Spleen (tissue), 11 donors: ENCODE data around the gene CLEC16A. TPM values are rescaled to one million over a fixed set of nuclear protein-coding genes. Genes with fewer than 3 reads are reported as not detected.
A peak's percentile ranks its signal among the peaks of the same experiment; 100 is the strongest.

Experiments
- DNase-seq: peaks from one replicate; pipeline ENCODE4 v3.0.0-alpha.2; 2020
- H3K27ac ChIP-seq, 8 donors: fragments of 200-600 bp; sonication (generic) in 7 of 8; 1 replicate in 4 of 8; 2 replicates in 4 of 8; pipeline versions ENCODE4 v1.5.0 to v1.8.0; 2016 to 2021; ENCODE audit warnings: inconsistent platforms in 4 of 8, mild to moderate bottlenecking in 4 of 8, moderate library complexity in 1 of 8
- H3K27me3 ChIP-seq, 7 donors: fragments of 200-600 bp; sonication (generic) in 6 of 7; replicated peaks in 1 of 7; 1 replicate in 4 of 7; 2 replicates in 3 of 7; pipeline versions ENCODE4 v1.5.0 to v1.8.0; 2016 to 2021; ENCODE audit warnings: inconsistent platforms in 3 of 7, mild to moderate bottlenecking in 1 of 7
- H3K36me3 ChIP-seq, 6 donors: fragments of 200-600 bp; sonication (generic) in 5 of 6; 1 replicate in 4 of 6; 2 replicates in 2 of 6; pipeline versions ENCODE4 v1.5.0 to v1.8.0; 2016 to 2021; ENCODE audit warnings: inconsistent platforms in 2 of 6
- H3K4me1 ChIP-seq, 6 donors: fragments of 200-600 bp; sonication (generic) in 5 of 6; 1 replicate in 3 of 6; 2 replicates in 3 of 6; pipeline versions ENCODE4 v1.5.0 to v1.8.0; 2016 to 2021; ENCODE audit warnings: inconsistent platforms in 3 of 6
- H3K4me3 ChIP-seq, 8 donors: fragments of 200-600 bp; sonication (generic) in 7 of 8; 1 replicate in 4 of 8; 2 replicates in 4 of 8; pipeline versions ENCODE4 v1.5.0 to v1.8.0; 2016 to 2021; ENCODE audit warnings: inconsistent platforms in 4 of 8, mild to moderate bottlenecking in 4 of 8, moderate library complexity in 2 of 8
- H3K9me3 ChIP-seq, 8 donors: fragments of 200-600 bp; sonication (generic) in 7 of 8; 1 replicate in 4 of 8; 2 replicates in 4 of 8; pipeline versions ENCODE4 v1.5.0 to v1.8.0; 2016 to 2021; ENCODE audit warnings: inconsistent platforms in 4 of 8
- CTCF ChIP-seq, 11 experiments: fragments of 200-600 bp in 7 of 11; fragments of 450-650 bp in 4 of 11; sonication (generic) in 4 of 11; IDR thresholded peaks in 8 of 11; conservative IDR thresholded peaks in 3 of 11; 1 replicate in 7 of 11; 2 replicates in 4 of 11; pipeline versions ENCODE4 v1.4.0 to v1.8.0; 2016 to 2021; ENCODE audit warnings: antibody characterized with exemption in 11 of 11, inconsistent platforms in 4 of 11, mild to moderate bottlenecking in 1 of 11
- POLR2A ChIP-seq, 3 donors: fragments of 450-650 bp; IDR thresholded peaks; one replicate each; pipeline ENCODE4 v1.5.1; 2017; ENCODE audit warnings: antibody characterized with exemption in 3 of 3, mild to moderate bottlenecking in 1 of 3
- POLR2AphosphoS5 ChIP-seq, 3 donors: sonication (generic); formaldehyde crosslinking; IDR thresholded peaks; one replicate each; pipeline ENCODE4 v1.5.1; 2017; ENCODE audit warnings: antibody characterized with exemption in 3 of 3
- WGBS, 5 donors: extraction: QIAGEN DNeasy Blood & Tissue Kit in 3 of 5; methylation state at CpG; one replicate each; pipeline versions ENCODE4 v1.1.5 to v1.1.7; 2013 to 2018; 5-methylcytosine and 5-hydroxymethylcytosine counted together
- intact Hi-C: fragments of 100-400 bp; cut with DNase I; formaldehyde crosslinking; loops from one replicate; pipeline ENCODE4 v1.15.0; 2023; ENCODE audit warnings: low total_unique reads
- polyA plus RNA-seq, 3 donors: library from polyadenylated mRNA; stranded (reverse); fragments of 200-250 nt; gene quantifications; one replicate each; pipeline ENCODE4 v1.2.1, GENCODE V29; 2013
- total RNA-seq, 7 donors: library from RNA; depleted of rRNA in 3 of 7; stranded (reverse); fragments of >200 nt in 3 of 7; fragmentation: NEBNext Ultra II Directional in 4 of 7; extraction: Animal tissue kit (Norgen Biotek cat#: 25700) in 4 of 7; gene quantifications; one replicate each; pipeline versions ENCODE4 v1.1.0 to v1.2.1, GENCODE V29; 2016 to 2021
- donor health status: healthy with polysubstance abuse.
- donor health status: DM: no; HTN: no; CAD: no; lungs with moderate emphysema.
- donor health status: DM: no; HTN: no; CAD: no.
- donor health status: Bipolar disorder and iron deficiency.
- donor health status: healthy.
- donor health status: DM: no; HTN: no; CAD: no.
- donor health status: DM: yes; HTN: yes; CAD: no.

Gene CLEC16A
- total and polyA plus RNA-seq, 10 donors: 7.3 to 54.6 (median 35.1) TPM

- TF ChIP-seq POLR2AphosphoS5 (IDR thresholded peaks at IDR 0.05) (peak in 1 of 3 donors; percentile 29), CTCF (IDR thresholded peaks at IDR 0.05 in 8 of 11, conservative IDR thresholded peaks at IDR 0.05 in 3 of 11) (no peak), POLR2A (IDR thresholded peaks at IDR 0.05) (no peak)
Measured at GRCh38 chr16:11128211-11129141, 184.1 kb downstream of the CLEC16A start.

GRCh38 chr16:11129378-11129781, 185.0 kb downstream of the CLEC16A start:
- Histone ChIP-seq H3K27me3 (no peaks in the 10 kb centered on the region), H3K4me1 (peaks cover 0 to 36% (median 18%) of the 10 kb centered on the region in 6 donors), H3K27ac (peak overlapping the region in 7 of 8 donors; percentile 35 to 64 (median 52)), H3K9me3 (no peaks in the 10 kb centered on the region), H3K4me3 (no peak overlapping the region), H3K36me3 (peaks cover 0 to 77% (median 28%) of the 10 kb centered on the region in 6 donors)
- TF ChIP-seq POLR2AphosphoS5 (IDR thresholded peaks at IDR 0.05) (no peak), CTCF (IDR thresholded peaks at IDR 0.05 in 8 of 11, conservative IDR thresholded peaks at IDR 0.05 in 3 of 11) (no peak), POLR2A (IDR thresholded peaks at IDR 0.05) (no peak)
- WGBS, 5 donors: 69 to 83% (median 81%) methylated on average over 4 of the region's 4 CpGs
- no peak for DNase-seq
- intact Hi-C loops: no loop called here

More at GRCh38 chr16:11128211-11129141, 184.1 kb downstream of the CLEC16A start:
- DNase-seq: no peak
- Histone ChIP-seq H3K4me3 (no peak overlapping the region), H3K9me3 (no peaks in the 10 kb centered on the region), H3K27me3 (no peaks in the 10 kb centered on the region), H3K36me3 (peaks cover 0 to 79% (median 37%) of the 10 kb centered on the region in 6 donors), H3K4me1 (peaks cover 0 to 27% (median 14%) of the 10 kb centered on the region in 6 donors), H3K27ac (peak overlapping the region in 6 of 8 donors; percentile 35 to 64 (median 55))
- WGBS, 5 donors: 70 to 82% (median 72%) methylated on average over 7 to 9 of the region's 9 CpGs
- intact Hi-C loops: no loop called here

GRCh38 chr16:11130978-11131665, 186.8 kb downstream of the CLEC16A start:
- H3K27me3 ChIP-seq: no peaks in the 10 kb centered on the region
- intact Hi-C loops: no loop called here

More at GRCh38 chr16:11130978-11131665, 186.8 kb downstream of the CLEC16A start:
- WGBS, 5 donors: 92 to 99% (median 96%) methylated on average over 6 to 8 of the region's 8 CpGs
- H3K36me3 ChIP-seq: peaks cover 0 to 77% (median 12%) of the 10 kb centered on the region in 6 donors
- peaks cover 0 to 52% (median 18%) of the 10 kb centered on the region in 6 donors for H3K4me1 ChIP-seq
- H3K4me3 ChIP-seq: no peak overlapping the region
- no peak for TF ChIP-seq POLR2AphosphoS5 (IDR thresholded peaks at IDR 0.05)
- TF ChIP-seq CTCF (IDR thresholded peaks at IDR 0.05 in 8 of 11, conservative IDR thresholded peaks at IDR 0.05 in 3 of 11): no peak
- no peak for TF ChIP-seq POLR2A (IDR thresholded peaks at IDR 0.05)
- no peak for DNase-seq
- H3K27ac ChIP-seq: peak overlapping the region in 1 of 8 donors; percentile 62
- no peaks in the 10 kb centered on the region for H3K9me3 ChIP-seq
